Astrocyte of the hippocampus (primary cell): Measurements from ENCODE around the gene PSORS1C2.

Experiments
- DNase-seq: peaks from one replicate; pipeline ENCODE4 v3.0.0; 2011; ENCODE audit warnings: low read depth, low spot score

The PSORS1C2 gene

GRCh38 chr6:31114541-31114878, 24.4 kb downstream of the PSORS1C2 start, which contains the start of gene PSORS1C1:
Gene PSORS1C1, plus strand, starts transcription at chr6:31114800. Its CDS starts 14,833 bp downstream, at chr6:31129633.
- peak; percentile 96 for DNase-seq

- DNase-seq = peak; percentile 56
Measured at GRCh38 chr6:31113861-31114540, 24.9 kb downstream of the PSORS1C2 start.

GRCh38 chr6:31112478-31112877, 26.4 kb downstream of the PSORS1C2 start, which contains the start of gene C6orf15:
Gene C6orf15, minus strand, starts transcription at chr6:31112575. Its CDS starts 20 bp downstream, at chr6:31112555.
- DNase-seq = no peak

GRCh38 chr6:31111712-31112111, 27.2 kb downstream of the PSORS1C2 start:
- DNase-seq = no peak

- no peak for DNase-seq
Measured at GRCh38 chr6:31110825-31111582, 27.9 kb downstream of the PSORS1C2 start.

- no peak for DNase-seq
Measured at GRCh38 chr6:31107052-31107451, 31.8 kb downstream of the PSORS1C2 start.

GRCh38 chr6:31103136-31103535, 35.7 kb downstream of the PSORS1C2 start:
- no peak for DNase-seq

- no peak for DNase-seq
Measured at GRCh38 chr6:31098449-31098938, 40.4 kb downstream of the PSORS1C2 start.

- DNase-seq = no peak
Measured at GRCh38 chr6:31096656-31097055, 42.2 kb downstream of the PSORS1C2 start.

GRCh38 chr6:31096215-31096614, 42.7 kb downstream of the PSORS1C2 start:
- no peak for DNase-seq

GRCh38 chr6:31094389-31094881, 44.4 kb downstream of the PSORS1C2 start:
- no peak for DNase-seq

GRCh38 chr6:31092769-31093505, 45.9 kb downstream of the PSORS1C2 start:
- DNase-seq = no peak

- DNase-seq = no peak
Measured at GRCh38 chr6:31092238-31092637, 46.6 kb downstream of the PSORS1C2 start.

GRCh38 chr6:31091680-31092079, 47.2 kb downstream of the PSORS1C2 start:
- DNase-seq = no peak

- no peak for DNase-seq
Measured at GRCh38 chr6:31090973-31091364, 47.9 kb downstream of the PSORS1C2 start.

- no peak for DNase-seq
Measured at GRCh38 chr6:31090275-31090972, 48.4 kb downstream of the PSORS1C2 start.
